ENCODE data around the gene PARD3B.

Gene PARD3B

DNA sequence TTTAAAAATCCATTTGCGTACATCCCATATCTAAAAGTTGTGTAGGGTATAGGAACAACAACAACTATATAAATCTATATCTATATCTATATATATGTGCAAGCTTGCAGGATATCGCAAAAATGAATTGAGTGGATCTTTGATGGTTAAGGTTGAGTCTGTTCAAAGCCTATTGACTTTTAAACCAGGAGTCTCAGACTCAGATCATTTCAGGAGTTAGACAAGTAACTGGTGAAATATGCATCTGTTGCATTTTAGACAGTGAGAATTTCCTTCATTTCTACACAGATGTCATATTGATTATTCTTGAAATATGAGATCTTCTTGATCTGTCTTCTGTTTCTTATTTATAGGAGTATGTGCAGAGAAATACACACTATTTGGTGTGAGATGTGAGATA, 66.5 kb downstream of the PARD3B start:
- Histone ChIP-seq H3K79me2 (ENCODE audit: insufficient read depth, low read length) (no peaks in the 10 kb centered on the region), H3K36me3 (ENCODE audit: low read length) (no peaks in the 10 kb centered on the region), H3K9me2 (replicated peaks; ENCODE audit: insufficient read depth, low read length) (no peaks in the 10 kb centered on the region), H3K27ac (ENCODE audit: low read depth, low read length) (no peak overlapping the region), H3K4me2 (ENCODE audit: low read depth, low read length, poor library complexity, severe bottlenecking) (no peak overlapping the region), H4K20me1 (ENCODE audit: low read depth, low read length) (no peaks in the 10 kb centered on the region), H3K27me3 (ENCODE audit: low read length) (no peaks in the 10 kb centered on the region), H2AFZ (ENCODE audit: low read depth, low read length, severe bottlenecking) (no peak overlapping the region), H3F3A (ENCODE audit: insufficient read depth) (no peaks in the 10 kb centered on the region), H3K9ac (ENCODE audit: low read length) (no peak overlapping the region), H3K9me3 (ENCODE audit: insufficient read depth, low read length) (no peaks in the 10 kb centered on the region), H3K4me3 (ENCODE audit: insufficient read depth, low read length, poor library complexity, severe bottlenecking) (no peak overlapping the region)
- TF ChIP-seq EZH2phosphoT487 (conservative IDR thresholded peaks at IDR 0.05; ENCODE audit: low read length) (no peak), CTCF (IDR thresholded peaks at IDR 0.05; ENCODE audit: insufficient read depth, low read length, poor library complexity, severe bottlenecking) (no peak)

DNA sequence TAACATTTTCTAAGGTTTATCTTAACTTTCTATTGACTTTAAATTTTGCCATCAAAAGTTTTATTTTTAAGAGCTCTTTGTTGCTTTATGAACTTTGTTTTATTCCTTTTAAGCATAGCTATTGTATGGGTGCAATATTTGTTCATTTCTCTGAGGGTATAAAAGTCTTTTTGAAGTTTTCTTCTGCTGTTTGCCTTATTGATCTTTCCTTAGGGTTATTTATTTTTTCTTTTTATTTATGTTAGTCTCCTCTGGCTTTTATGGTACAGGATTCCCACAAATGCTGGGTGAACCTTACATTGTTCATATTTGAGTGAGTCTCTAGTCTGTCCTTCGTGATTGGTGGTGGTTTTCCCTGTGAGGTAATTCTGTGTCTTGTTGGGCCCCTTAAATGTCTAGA, 68.4 kb downstream of the PARD3B start:
- Histone ChIP-seq H3K79me2 (ENCODE audit: insufficient read depth, low read length) (no peaks in the 10 kb centered on the region), H3K4me3 (ENCODE audit: insufficient read depth, low read length, poor library complexity, severe bottlenecking) (no peak overlapping the region), H4K20me1 (ENCODE audit: low read depth, low read length) (no peaks in the 10 kb centered on the region), H3K27ac (ENCODE audit: low read depth, low read length) (no peak overlapping the region), H3K9me2 (replicated peaks; ENCODE audit: insufficient read depth, low read length) (no peaks in the 10 kb centered on the region), H3K4me2 (ENCODE audit: low read depth, low read length, poor library complexity, severe bottlenecking) (no peak overlapping the region), H3K36me3 (ENCODE audit: low read length) (no peaks in the 10 kb centered on the region), H3K27me3 (ENCODE audit: low read length) (no peaks in the 10 kb centered on the region), H3K9me3 (ENCODE audit: insufficient read depth, low read length) (no peaks in the 10 kb centered on the region), H3F3A (ENCODE audit: insufficient read depth) (no peaks in the 10 kb centered on the region), H3K9ac (ENCODE audit: low read length) (no peak overlapping the region), H2AFZ (ENCODE audit: low read depth, low read length, severe bottlenecking) (no peak overlapping the region)
- no peak for TF ChIP-seq EZH2phosphoT487 (conservative IDR thresholded peaks at IDR 0.05; ENCODE audit: low read length)
- no peak for TF ChIP-seq CTCF (IDR thresholded peaks at IDR 0.05; ENCODE audit: insufficient read depth, low read length, poor library complexity, severe bottlenecking)

DNA sequence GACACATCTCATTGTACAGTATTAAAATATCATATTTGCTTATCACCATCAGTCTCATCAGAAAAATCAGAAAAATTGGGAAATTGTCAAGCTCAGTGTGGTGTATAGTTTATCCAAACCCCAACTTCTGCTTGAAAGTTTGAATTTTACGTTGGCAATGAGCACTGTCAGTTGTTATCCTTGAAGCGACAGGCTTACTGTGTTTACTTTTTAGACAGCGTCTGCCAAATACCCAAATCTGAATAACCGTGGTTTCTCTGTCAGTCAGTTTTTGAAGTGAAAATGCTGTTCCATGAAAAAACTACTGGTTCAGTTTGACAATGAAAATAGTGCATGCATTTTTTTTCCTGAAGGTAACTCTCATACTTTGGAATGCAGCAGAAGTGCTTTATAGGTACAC, 70.2 kb downstream of the PARD3B start:
- H4K20me1 ChIP-seq (ENCODE audit: low read depth, low read length): no peaks in the 10 kb centered on the region
- no peaks in the 10 kb centered on the region for H3K36me3 ChIP-seq (ENCODE audit: low read length)
- no peaks in the 10 kb centered on the region for H3K9me2 ChIP-seq (replicated peaks; ENCODE audit: insufficient read depth, low read length)
- no peaks in the 10 kb centered on the region for H3F3A ChIP-seq (ENCODE audit: insufficient read depth)
- TF ChIP-seq CTCF (IDR thresholded peaks at IDR 0.05; ENCODE audit: insufficient read depth, low read length, poor library complexity, severe bottlenecking): no peak
- no peak for TF ChIP-seq EZH2phosphoT487 (conservative IDR thresholded peaks at IDR 0.05; ENCODE audit: low read length)
- no peaks in the 10 kb centered on the region for H3K27me3 ChIP-seq (ENCODE audit: low read length)
- no peak overlapping the region for H2AFZ ChIP-seq (ENCODE audit: low read depth, low read length, severe bottlenecking)
- no peaks in the 10 kb centered on the region for H3K9me3 ChIP-seq (ENCODE audit: insufficient read depth, low read length)
- no peak overlapping the region for H3K4me2 ChIP-seq (ENCODE audit: low read depth, low read length, poor library complexity, severe bottlenecking)
- H3K79me2 ChIP-seq (ENCODE audit: insufficient read depth, low read length): no peaks in the 10 kb centered on the region
- H3K4me3 ChIP-seq (ENCODE audit: insufficient read depth, low read length, poor library complexity, severe bottlenecking): no peak overlapping the region
- H3K9ac ChIP-seq (ENCODE audit: low read length): no peak overlapping the region
- no peak overlapping the region for H3K27ac ChIP-seq (ENCODE audit: low read depth, low read length)

GRCh38 chr2:204625135-204625534, 79.9 kb downstream of the PARD3B start:
- Histone ChIP-seq H3K9ac (ENCODE audit: low read length) (no peak overlapping the region), H3K4me2 (ENCODE audit: low read depth, low read length, poor library complexity, severe bottlenecking) (no peak overlapping the region)
- TF ChIP-seq CTCF (IDR thresholded peaks at IDR 0.05; ENCODE audit: insufficient read depth, low read length, poor library complexity, severe bottlenecking) (no peak), EZH2phosphoT487 (conservative IDR thresholded peaks at IDR 0.05; ENCODE audit: low read length) (no peak)

More at GRCh38 chr2:204625135-204625534, 79.9 kb downstream of the PARD3B start:
- no peaks in the 10 kb centered on the region for H3K9me2 ChIP-seq (replicated peaks; ENCODE audit: insufficient read depth, low read length)
- H3F3A ChIP-seq (ENCODE audit: insufficient read depth): no peaks in the 10 kb centered on the region
- H3K79me2 ChIP-seq (ENCODE audit: insufficient read depth, low read length): no peaks in the 10 kb centered on the region
- H2AFZ ChIP-seq (ENCODE audit: low read depth, low read length, severe bottlenecking): no peak overlapping the region
- H4K20me1 ChIP-seq (ENCODE audit: low read depth, low read length): no peaks in the 10 kb centered on the region
- no peak overlapping the region for H3K4me3 ChIP-seq (ENCODE audit: insufficient read depth, low read length, poor library complexity, severe bottlenecking)
- H3K36me3 ChIP-seq (ENCODE audit: low read length): no peaks in the 10 kb centered on the region
- H3K27ac ChIP-seq (ENCODE audit: low read depth, low read length): no peak overlapping the region
- H3K9me3 ChIP-seq (ENCODE audit: insufficient read depth, low read length): no peaks in the 10 kb centered on the region
- H3K27me3 ChIP-seq (ENCODE audit: low read length): no peaks in the 10 kb centered on the region

Measured in SU-DHL-6 (cell line).